Measurements from ENCODE around the gene OSBPL10. TPM values are rescaled to one million over a fixed set of nuclear protein-coding genes. Genes with fewer than 3 reads are reported as not detected.

OSBPL10 gene
- total RNA-seq, 1 donor from 2014 or later: 27.8 TPM

DNA sequence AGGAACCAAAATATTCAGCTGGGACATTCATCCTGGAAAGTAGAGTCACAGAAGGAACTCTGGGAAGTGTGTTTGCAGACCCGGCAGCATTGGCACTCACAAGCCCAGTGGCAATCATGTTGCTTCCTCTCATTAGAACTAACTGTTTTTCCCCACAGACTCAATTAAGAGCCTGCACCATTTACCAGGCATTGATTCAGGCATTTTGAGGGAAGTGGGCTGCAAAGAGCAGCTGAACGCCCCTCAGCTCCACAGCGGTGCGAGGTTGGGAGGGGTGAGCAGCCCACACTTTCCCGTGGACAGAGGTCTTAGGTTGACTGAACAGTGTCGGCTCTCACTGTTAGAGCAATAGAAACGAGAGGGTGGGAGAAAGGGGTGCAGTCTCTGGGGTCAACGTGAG lies 304.5 kb downstream of the OSBPL10 start:
- Mint-ChIP-seq H3K9me3 (peaks cover 3% of the 10 kb centered on the region), H3K4me1 (peaks cover 29% of the 10 kb centered on the region)

DNA sequence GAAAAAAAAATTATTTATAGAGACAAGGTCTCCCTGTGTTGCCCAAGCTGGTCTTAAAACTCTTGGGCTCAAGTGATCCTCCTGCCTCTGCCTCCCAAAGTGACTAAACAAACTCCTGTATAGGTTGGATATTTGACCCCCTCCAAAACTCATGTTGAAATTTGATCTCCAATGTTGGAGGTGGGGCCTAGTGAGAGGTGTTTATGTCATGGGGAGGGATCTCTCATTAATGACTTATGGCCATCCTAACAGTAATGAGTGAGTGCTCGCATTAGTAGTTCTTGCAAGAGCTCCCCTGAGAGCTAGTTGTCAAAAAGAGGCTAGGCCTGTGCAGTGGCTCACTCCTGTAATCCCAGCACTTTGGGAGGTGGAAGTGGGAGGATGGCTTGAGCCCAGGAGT lies 307.1 kb downstream of the OSBPL10 start:
- Mint-ChIP-seq H3K27me3 (ENCODE audit: low read depth) (no peaks in the 10 kb centered on the region), H3K4me3 (no peak overlapping the region), H3K36me3 (no peaks in the 10 kb centered on the region), H3K27ac (no peak overlapping the region), H3K4me1 (peaks cover 13% of the 10 kb centered on the region), H3K9me3 (peaks cover 3% of the 10 kb centered on the region)
- TF ChIP-seq, protein P1, sequence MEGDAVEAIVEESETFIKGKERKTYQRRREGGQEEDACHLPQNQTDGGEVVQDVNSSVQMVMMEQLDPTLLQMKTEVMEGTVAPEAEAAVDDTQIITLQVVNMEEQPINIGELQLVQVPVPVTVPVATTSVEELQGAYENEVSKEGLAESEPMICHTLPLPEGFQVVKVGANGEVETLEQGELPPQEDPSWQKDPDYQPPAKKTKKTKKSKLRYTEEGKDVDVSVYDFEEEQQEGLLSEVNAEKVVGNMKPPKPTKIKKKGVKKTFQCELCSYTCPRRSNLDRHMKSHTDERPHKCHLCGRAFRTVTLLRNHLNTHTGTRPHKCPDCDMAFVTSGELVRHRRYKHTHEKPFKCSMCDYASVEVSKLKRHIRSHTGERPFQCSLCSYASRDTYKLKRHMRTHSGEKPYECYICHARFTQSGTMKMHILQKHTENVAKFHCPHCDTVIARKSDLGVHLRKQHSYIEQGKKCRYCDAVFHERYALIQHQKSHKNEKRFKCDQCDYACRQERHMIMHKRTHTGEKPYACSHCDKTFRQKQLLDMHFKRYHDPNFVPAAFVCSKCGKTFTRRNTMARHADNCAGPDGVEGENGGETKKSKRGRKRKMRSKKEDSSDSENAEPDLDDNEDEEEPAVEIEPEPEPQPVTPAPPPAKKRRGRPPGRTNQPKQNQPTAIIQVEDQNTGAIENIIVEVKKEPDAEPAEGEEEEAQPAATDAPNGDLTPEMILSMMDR (IDR thresholded peaks at IDR 0.05; ENCODE audit: unreplicated experiment): no peak
- no peak for DNase-seq (ENCODE audit: low spot score in 2 of 2, unreplicated experiment in 2 of 2)

More for the DNA sequence above, 304.5 kb downstream of the OSBPL10 start:
- Mint-ChIP-seq H3K27ac (no peak overlapping the region), H3K27me3 (ENCODE audit: low read depth) (no peaks in the 10 kb centered on the region), H3K4me3 (no peak overlapping the region), H3K36me3 (no peaks in the 10 kb centered on the region)
- no peak for DNase-seq (ENCODE audit: low spot score in 2 of 2, unreplicated experiment in 2 of 2)
- TF ChIP-seq, protein P1 (IDR thresholded peaks at IDR 0.05; ENCODE audit: unreplicated experiment): no peak

DNA sequence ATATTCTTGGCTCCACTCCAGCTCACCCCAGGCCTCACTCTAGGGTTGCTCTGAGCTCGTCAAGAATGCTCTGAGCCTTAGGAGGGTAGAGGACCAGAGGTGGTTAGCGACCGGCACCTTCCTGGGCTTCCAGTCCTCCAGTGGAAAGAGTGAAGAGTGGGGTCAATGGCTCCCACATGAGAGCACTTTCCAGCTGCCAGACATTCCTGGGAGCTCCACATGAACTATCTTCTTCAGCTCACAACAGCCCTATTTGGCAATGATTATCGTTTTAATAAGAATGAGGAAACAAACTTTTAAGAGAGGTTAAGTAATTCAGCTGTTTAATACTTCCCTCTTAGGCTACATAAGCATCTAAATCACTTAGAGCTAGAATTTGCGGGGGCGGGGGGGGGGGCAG lies 309.1 kb downstream of the OSBPL10 start:
- Mint-ChIP-seq H3K27me3 (ENCODE audit: low read depth) (no peaks in the 10 kb centered on the region), H3K4me1 (peaks cover 4% of the 10 kb centered on the region), H3K36me3 (no peaks in the 10 kb centered on the region), H3K27ac (no peak overlapping the region), H3K9me3 (peaks cover 3% of the 10 kb centered on the region), H3K4me3 (no peak overlapping the region)
- TF ChIP-seq, protein P1 (IDR thresholded peaks at IDR 0.05; ENCODE audit: unreplicated experiment): no peak
- no peak for DNase-seq (ENCODE audit: low spot score in 2 of 2, unreplicated experiment in 2 of 2)

DNA sequence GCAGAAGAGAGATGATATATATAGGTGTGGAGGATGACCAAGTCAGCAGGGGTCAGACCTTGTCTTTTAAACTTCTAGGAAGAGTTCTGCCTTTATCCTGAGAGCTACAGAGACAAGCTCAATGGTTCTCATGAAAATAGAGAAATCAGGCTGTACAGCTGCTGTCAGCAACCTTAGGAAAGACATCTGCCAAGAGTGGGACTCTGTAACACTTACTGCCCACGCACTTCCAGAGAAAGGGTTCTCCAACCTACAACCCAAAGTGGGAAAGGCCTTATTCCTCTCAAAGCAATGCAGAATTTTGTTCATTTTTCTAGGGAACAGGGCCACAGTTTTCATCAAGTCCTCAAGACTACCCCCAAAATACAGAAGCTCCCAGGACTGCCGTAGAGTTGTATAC lies 309.6 kb downstream of the OSBPL10 start:
- H3K27ac Mint-ChIP-seq: no peak overlapping the region
- no peak overlapping the region for H3K4me3 Mint-ChIP-seq
- H3K36me3 Mint-ChIP-seq: no peaks in the 10 kb centered on the region
- H3K4me1 Mint-ChIP-seq: peaks cover 4% of the 10 kb centered on the region
- no peak for DNase-seq (ENCODE audit: low spot score in 2 of 2, unreplicated experiment in 2 of 2)
- TF ChIP-seq, protein P1 (IDR thresholded peaks at IDR 0.05; ENCODE audit: unreplicated experiment): no peak
- peaks cover 3% of the 10 kb centered on the region for H3K9me3 Mint-ChIP-seq
- no peaks in the 10 kb centered on the region for H3K27me3 Mint-ChIP-seq (ENCODE audit: low read depth)

DNA sequence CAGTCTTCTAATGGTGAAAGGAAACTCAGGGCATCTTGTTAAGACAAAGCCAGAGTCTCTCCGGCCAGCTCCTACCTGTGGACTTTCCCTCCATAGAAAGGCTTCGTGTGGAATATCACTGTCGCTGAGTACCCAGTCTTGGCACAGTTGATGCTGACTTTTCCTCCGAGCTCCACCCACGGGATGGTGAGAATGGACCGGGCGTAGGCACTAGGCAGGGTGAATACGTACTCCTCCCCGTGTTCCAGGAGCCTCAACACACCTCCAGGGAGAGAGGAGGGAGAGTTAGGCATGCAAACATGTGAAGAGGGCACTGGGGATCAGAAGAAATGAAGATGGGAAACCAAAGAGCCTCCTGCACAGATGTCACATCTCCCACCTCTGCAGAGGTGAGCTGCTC lies 310.3 kb downstream of the OSBPL10 start:
- peaks cover 4% of the 10 kb centered on the region for H3K4me1 Mint-ChIP-seq
- no peak overlapping the region for H3K27ac Mint-ChIP-seq
- TF ChIP-seq, protein P1 (IDR thresholded peaks at IDR 0.05; ENCODE audit: unreplicated experiment): no peak
- H3K4me3 Mint-ChIP-seq: no peak overlapping the region
- peaks cover 3% of the 10 kb centered on the region for H3K9me3 Mint-ChIP-seq
- DNase-seq (ENCODE audit: low spot score in 2 of 2, unreplicated experiment in 2 of 2): no peak
- H3K36me3 Mint-ChIP-seq: no peaks in the 10 kb centered on the region
- H3K27me3 Mint-ChIP-seq (ENCODE audit: low read depth): no peaks in the 10 kb centered on the region

DNA sequence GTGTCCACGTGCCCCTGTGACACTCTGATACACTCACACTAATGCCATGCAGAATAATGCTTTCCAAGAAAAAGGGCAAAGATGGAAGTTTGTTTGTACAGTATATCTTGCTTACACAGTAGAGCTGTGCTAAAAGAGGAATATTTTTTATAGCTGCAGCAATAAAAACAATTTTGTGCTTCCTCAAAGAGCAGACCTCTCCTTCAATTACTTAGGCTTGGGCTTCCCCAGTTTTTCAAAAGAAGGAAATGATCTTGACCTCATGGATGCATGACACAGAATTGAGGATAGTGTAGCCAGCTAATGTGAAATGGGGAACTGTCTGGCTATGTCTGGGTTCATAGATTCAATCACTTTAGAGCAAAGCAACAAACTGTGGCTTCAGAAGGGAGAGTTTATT lies 310.9 kb downstream of the OSBPL10 start:
- Mint-ChIP-seq H3K4me3 (no peak overlapping the region), H3K27me3 (ENCODE audit: low read depth) (no peaks in the 10 kb centered on the region), H3K9me3 (peaks cover 3% of the 10 kb centered on the region), H3K36me3 (no peaks in the 10 kb centered on the region), H3K27ac (no peak overlapping the region), H3K4me1 (peaks cover 4% of the 10 kb centered on the region)
- TF ChIP-seq, protein P1 (IDR thresholded peaks at IDR 0.05; ENCODE audit: unreplicated experiment): no peak
- no peak for DNase-seq (ENCODE audit: low spot score in 2 of 2, unreplicated experiment in 2 of 2)

Data from mesothelial cell of epicardium (in vitro differentiated cells).